SU-DHL-6 (cell line): ENCODE results near the gene CLRN2.

ENCODE experiments used
- EZH2phosphoT487 ChIP-seq: fragments of 200-600 bp; sonication (generic), shearing (Covaris generic); conservative IDR thresholded peaks from 2 replicates; pipeline ENCODE4 v1.6.1; 2018; ENCODE audit warnings: mild to moderate bottlenecking, antibody characterized with exemption, low read length, moderate library complexity, mixed read lengths
- TF ChIP-seq, protein P1 (sequence below): fragments of 200-600 bp; sonication (generic); IDR thresholded peaks from one replicate; pipeline ENCODE4 v1.5.1; 2017; ENCODE audit warnings: antibody characterized with exemption, mild to moderate bottlenecking, low read length, moderate library complexity; ENCODE audit not compliant: insufficient read depth, poor library complexity, severe bottlenecking

DNA sequence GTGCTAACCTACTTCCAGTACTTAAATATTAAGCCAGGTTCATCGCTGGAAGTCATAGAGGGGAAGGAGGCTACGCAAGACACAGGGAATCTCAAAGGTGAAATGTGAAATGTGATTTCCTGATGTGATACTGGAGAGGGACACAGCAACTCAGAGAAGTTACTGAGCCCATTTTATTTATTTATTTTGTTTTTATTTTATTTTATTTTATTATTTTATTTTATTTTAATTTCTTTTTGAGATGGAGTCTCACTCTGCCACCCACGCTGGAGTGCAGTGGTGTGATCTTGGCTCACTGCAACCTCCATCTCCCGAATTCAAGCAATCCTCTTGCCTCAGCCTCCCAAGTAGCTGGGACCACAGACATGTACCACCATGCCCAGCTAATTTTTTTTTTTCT, 19.7 kb downstream of the CLRN2 start:
- TF ChIP-seq, protein P1, sequence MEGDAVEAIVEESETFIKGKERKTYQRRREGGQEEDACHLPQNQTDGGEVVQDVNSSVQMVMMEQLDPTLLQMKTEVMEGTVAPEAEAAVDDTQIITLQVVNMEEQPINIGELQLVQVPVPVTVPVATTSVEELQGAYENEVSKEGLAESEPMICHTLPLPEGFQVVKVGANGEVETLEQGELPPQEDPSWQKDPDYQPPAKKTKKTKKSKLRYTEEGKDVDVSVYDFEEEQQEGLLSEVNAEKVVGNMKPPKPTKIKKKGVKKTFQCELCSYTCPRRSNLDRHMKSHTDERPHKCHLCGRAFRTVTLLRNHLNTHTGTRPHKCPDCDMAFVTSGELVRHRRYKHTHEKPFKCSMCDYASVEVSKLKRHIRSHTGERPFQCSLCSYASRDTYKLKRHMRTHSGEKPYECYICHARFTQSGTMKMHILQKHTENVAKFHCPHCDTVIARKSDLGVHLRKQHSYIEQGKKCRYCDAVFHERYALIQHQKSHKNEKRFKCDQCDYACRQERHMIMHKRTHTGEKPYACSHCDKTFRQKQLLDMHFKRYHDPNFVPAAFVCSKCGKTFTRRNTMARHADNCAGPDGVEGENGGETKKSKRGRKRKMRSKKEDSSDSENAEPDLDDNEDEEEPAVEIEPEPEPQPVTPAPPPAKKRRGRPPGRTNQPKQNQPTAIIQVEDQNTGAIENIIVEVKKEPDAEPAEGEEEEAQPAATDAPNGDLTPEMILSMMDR = no peak
- TF ChIP-seq EZH2phosphoT487 = no peak
